DND-41 (cell line): ENCODE results near the gene FAM241A.
A peak's percentile ranks its signal among the peaks of the same experiment; 100 is the strongest.
"Not testable (repeated sequence)": the region's sequence is repeated elsewhere in the genome, so short reads cannot be mapped to it uniquely, and the experiment has no call there.

Experiments used
- ATAC-seq: fragments of 200-7000 bp; cut with Tn5 transposase; 3 replicates; pipeline ENCODE4 v1.9.1; 2021; ENCODE audit warnings: low read depth; ENCODE audit not compliant: insufficient read depth
- DNase-seq: peaks from one replicate; pipeline ENCODE4 v3.0.0-alpha.2; 2020
- H2AFZ ChIP-seq: 2 replicates; pipeline ENCODE4 v1.6.0; 2012; ENCODE audit warnings: low read depth, low read length
- H3K27ac ChIP-seq: 2 replicates; pipeline ENCODE4 v1.5.1; 2012; ENCODE audit warnings: low read length, inconsistent platforms
- H3K27me3 ChIP-seq: fragments of 200-600 bp; sonication (generic); 2 replicates; pipeline ENCODE4 v1.6.0; 2012; ENCODE audit warnings: low read length, mild to moderate bottlenecking, inconsistent platforms; ENCODE audit not compliant: insufficient read depth, poor library complexity
- H3K36me3 ChIP-seq: 2 replicates; pipeline ENCODE4 v1.5.1; 2012; ENCODE audit warnings: low read length, inconsistent platforms; ENCODE audit not compliant: insufficient read depth
- H3K4me1 ChIP-seq: 2 replicates; pipeline ENCODE4 v1.5.1; 2012; ENCODE audit warnings: mild to moderate bottlenecking, low read length; ENCODE audit not compliant: insufficient read depth
- H3K4me2 ChIP-seq: 2 replicates; pipeline ENCODE4 v1.6.0; 2012; ENCODE audit warnings: mild to moderate bottlenecking, moderate library complexity, low read length, inconsistent platforms; ENCODE audit not compliant: insufficient read depth
- H3K4me3 ChIP-seq, 2 experiments: fragments of 200-600 bp in 1 of 2; shearing (Covaris generic) in 1 of 2; 2 replicates each; pipeline ENCODE4 v1.5.1; 2012 to 2016; ENCODE audit warnings: inconsistent platforms in 2 of 2, low read length in 2 of 2, mild to moderate bottlenecking in 2 of 2, low read depth in 1 of 2, moderate library complexity in 1 of 2
- H3K79me2 ChIP-seq: 2 replicates; pipeline ENCODE4 v1.6.0; 2012; ENCODE audit warnings: low read length, inconsistent platforms; ENCODE audit not compliant: insufficient read depth
- H3K9ac ChIP-seq: 2 replicates; pipeline ENCODE4 v1.6.0; 2012; ENCODE audit warnings: low read depth, mild to moderate bottlenecking, inconsistent platforms, low read length, moderate library complexity
- H3K9me3 ChIP-seq: 2 replicates; pipeline ENCODE4 v1.5.1; 2012; ENCODE audit warnings: low read length, moderate library complexity, mild to moderate bottlenecking, inconsistent platforms; ENCODE audit not compliant: insufficient read depth, severe bottlenecking
- H4K20me1 ChIP-seq: 2 replicates; pipeline ENCODE4 v1.6.0; 2012; ENCODE audit warnings: low read length; ENCODE audit not compliant: insufficient read depth
- EZH2 ChIP-seq: IDR thresholded peaks from 3 replicates; pipeline ENCODE4 v1.6.1; 2012; ENCODE audit warnings: borderline replicate concordance, low read depth, mild to moderate bottlenecking, moderate library complexity, low read length, inconsistent platforms; ENCODE audit not compliant: severe bottlenecking
- TF ChIP-seq, protein P1 (sequence below): IDR thresholded peaks from 2 replicates; pipeline ENCODE4 v1.5.1; 2012; ENCODE audit warnings: borderline replicate concordance, low read length, moderate library complexity, mild to moderate bottlenecking; ENCODE audit not compliant: poor library complexity, severe bottlenecking; ENCODE audit errors: extremely low read depth

The FAM241A gene

DNA sequence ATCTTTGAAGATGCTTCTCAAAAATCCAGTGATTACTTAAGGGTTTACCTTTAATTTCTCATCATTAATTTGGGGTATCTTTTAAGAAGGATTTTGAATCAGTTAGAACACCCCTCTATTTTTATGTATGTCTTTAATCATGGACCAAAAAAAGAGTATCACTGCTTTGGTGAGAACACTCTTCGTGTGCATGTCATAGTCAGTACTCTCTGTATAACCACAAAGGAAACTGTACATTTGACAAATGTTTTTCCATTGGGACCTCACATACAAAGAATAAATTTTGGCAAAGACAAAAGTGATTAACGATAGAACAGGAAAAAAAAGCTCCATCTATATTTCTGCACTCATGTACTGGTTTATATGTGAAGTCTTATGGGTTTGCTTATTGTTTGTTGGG is 31.3 kb downstream of the FAM241A start:
- no peaks in the 10 kb centered on the region for H3K79me2 ChIP-seq
- no peak overlapping the region for H2AFZ ChIP-seq
- no peak overlapping the region for H3K4me3 ChIP-seq
- H3K4me1 ChIP-seq = peaks cover 22% of the 10 kb centered on the region
- H3K9ac ChIP-seq = no peak overlapping the region
- H4K20me1 ChIP-seq = no peaks in the 10 kb centered on the region
- H3K4me2 ChIP-seq = no peak overlapping the region
- H3K27ac ChIP-seq = no peak overlapping the region
- no peak for TF ChIP-seq EZH2
- TF ChIP-seq, protein P1, sequence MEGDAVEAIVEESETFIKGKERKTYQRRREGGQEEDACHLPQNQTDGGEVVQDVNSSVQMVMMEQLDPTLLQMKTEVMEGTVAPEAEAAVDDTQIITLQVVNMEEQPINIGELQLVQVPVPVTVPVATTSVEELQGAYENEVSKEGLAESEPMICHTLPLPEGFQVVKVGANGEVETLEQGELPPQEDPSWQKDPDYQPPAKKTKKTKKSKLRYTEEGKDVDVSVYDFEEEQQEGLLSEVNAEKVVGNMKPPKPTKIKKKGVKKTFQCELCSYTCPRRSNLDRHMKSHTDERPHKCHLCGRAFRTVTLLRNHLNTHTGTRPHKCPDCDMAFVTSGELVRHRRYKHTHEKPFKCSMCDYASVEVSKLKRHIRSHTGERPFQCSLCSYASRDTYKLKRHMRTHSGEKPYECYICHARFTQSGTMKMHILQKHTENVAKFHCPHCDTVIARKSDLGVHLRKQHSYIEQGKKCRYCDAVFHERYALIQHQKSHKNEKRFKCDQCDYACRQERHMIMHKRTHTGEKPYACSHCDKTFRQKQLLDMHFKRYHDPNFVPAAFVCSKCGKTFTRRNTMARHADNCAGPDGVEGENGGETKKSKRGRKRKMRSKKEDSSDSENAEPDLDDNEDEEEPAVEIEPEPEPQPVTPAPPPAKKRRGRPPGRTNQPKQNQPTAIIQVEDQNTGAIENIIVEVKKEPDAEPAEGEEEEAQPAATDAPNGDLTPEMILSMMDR = no peak
- no peaks in the 10 kb centered on the region for H3K36me3 ChIP-seq
- no peaks in the 10 kb centered on the region for H3K9me3 ChIP-seq
- no peak for DNase-seq
- no peak for ATAC-seq
- H3K27me3 ChIP-seq = no peaks in the 10 kb centered on the region

DNA sequence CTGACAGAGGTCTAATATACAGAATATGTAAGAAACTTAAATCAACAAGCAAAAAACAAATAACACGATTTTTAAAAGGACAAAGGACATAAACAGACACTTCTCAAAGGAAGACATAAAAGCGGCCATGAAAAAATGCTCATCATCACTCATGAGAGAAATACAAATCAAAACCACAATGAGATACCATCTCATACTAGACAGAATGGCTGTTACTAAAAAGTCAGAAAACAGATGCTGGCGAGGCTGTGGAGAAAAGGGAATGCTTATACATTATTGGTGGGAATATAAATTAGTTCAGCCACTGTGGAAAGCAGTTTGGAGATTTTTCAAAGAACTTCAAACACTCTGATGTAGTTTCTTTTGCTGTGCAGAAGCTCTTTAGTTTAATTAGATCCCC is 33.5 kb downstream of the FAM241A start:
- not testable (repeated sequence) for H4K20me1 ChIP-seq, DNase-seq, H3K27ac ChIP-seq, H3K4me3 ChIP-seq, H3K4me2 ChIP-seq, H3K27me3 ChIP-seq, H3K36me3 ChIP-seq, H3K9ac ChIP-seq, H3K9me3 ChIP-seq, H3K79me2 ChIP-seq, H2AFZ ChIP-seq
- peak; percentile 42; the same call in 2 of the 3 replicates for ATAC-seq
- peaks cover 22% of the 10 kb centered on the region; the same call in 1 of the 2 replicates for H3K4me1 ChIP-seq

DNA sequence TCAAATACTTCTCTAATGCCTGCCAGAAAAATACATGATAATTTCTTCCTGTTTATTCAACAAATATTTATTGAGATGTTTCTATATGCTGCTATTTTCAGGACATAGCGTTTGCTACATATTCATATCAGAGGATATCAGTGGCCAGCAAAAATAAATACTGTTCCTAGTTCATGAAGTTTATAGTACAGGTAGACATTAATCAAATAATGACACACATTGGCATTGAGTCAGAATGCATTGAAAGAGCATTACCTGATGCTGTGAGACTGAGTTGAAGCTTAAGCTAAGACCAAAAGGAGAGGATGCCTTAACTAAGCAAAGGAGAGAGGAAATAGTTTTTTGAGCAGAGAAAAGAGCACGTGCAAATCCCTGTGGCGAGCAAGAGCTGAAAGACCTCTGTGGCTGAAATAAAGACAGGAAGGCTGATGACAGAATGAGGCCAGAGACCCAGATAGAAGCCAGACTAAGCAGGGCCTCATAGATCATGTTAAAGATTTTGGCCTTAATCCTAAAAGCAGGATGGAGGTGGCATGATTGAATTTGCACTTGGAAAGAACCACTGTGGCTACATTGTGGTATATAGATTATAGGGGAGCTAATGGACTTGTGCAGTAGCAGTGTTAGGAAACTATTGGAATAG is 36.2 kb downstream of the FAM241A start:
- H3K9me3 ChIP-seq = no peaks in the 10 kb centered on the region
- H2AFZ ChIP-seq = no peak overlapping the region
- peaks cover 18% of the 10 kb centered on the region; the same call in 1 of the 2 replicates for H3K4me1 ChIP-seq
- no peaks in the 10 kb centered on the region for H3K79me2 ChIP-seq
- H3K9ac ChIP-seq = no peak overlapping the region
- TF ChIP-seq EZH2 = no peak
- TF ChIP-seq, protein P1 = no peak
- no peaks in the 10 kb centered on the region for H3K36me3 ChIP-seq
- ATAC-seq (no peak), DNase-seq (no peak)
- H3K27ac ChIP-seq = no peak overlapping the region
- no peak overlapping the region for H3K4me3 ChIP-seq
- H3K4me2 ChIP-seq = no peak overlapping the region
- H4K20me1 ChIP-seq = no peaks in the 10 kb centered on the region
- no peaks in the 10 kb centered on the region for H3K27me3 ChIP-seq

DNA sequence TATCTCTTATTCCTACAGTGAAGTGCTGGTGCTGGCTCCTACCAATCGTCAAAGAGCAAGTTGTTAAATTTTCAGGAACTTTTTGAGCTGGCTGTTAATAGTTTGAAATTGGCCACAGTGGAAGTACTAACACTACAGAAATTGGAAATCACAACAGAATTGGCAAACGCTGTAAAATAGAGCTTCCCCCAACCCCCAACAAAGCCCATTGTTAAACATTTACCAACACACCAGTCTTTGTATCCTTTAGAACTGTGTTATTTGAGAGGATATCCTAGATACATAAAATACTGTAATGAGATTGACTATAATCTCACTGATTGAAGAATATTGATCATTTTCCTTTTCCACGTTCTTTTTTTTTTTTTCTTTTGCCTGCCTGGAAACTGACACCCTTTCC is 37.4 kb downstream of the FAM241A start:
- peaks cover 15% of the 10 kb centered on the region; the same call in 1 of the 2 replicates for H3K4me1 ChIP-seq
- H3K4me3 ChIP-seq = no peak overlapping the region
- H3K9ac ChIP-seq = no peak overlapping the region
- no peak overlapping the region for H2AFZ ChIP-seq
- no peak overlapping the region for H3K27ac ChIP-seq
- TF ChIP-seq, protein P1 = no peak
- no peak for TF ChIP-seq EZH2
- DNase-seq (no peak), ATAC-seq (no peak)
- H3K36me3 ChIP-seq = no peaks in the 10 kb centered on the region
- H3K79me2 ChIP-seq = no peaks in the 10 kb centered on the region
- no peak overlapping the region for H3K4me2 ChIP-seq
- H4K20me1 ChIP-seq = no peaks in the 10 kb centered on the region
- no peaks in the 10 kb centered on the region for H3K9me3 ChIP-seq
- H3K27me3 ChIP-seq = no peaks in the 10 kb centered on the region
